Uterus (tissue), 4 donors: ENCODE data around the gene PCDHA4. TPM values are rescaled to one million over a fixed set of nuclear protein-coding genes. Genes with fewer than 3 reads are reported as not detected.
A peak's percentile ranks its signal among the peaks of the same experiment; 100 is the strongest.

Source experiments
- DNase-seq, 2 donors: peaks; one replicate each; pipeline ENCODE4 v3.0.0-alpha.2; 2019 to 2020
- H3K27ac ChIP-seq, 2 donors: fragments of 200-600 bp; sonication (generic); 1 replicate in 1 of 2; 2 replicates in 1 of 2; pipeline ENCODE4 v1.5.1; 2016 to 2018
- H3K27me3 ChIP-seq, 2 donors: fragments of 200-600 bp; sonication (generic); one replicate each; pipeline ENCODE4 v1.5.1; 2018 to 2019; ENCODE audit warnings: control low read depth in 1 of 2
- H3K36me3 ChIP-seq, 2 donors: fragments of 200-600 bp; sonication (generic); one replicate each; pipeline ENCODE4 v1.5.1; 2019; ENCODE audit warnings: control low read depth in 1 of 2
- H3K4me1 ChIP-seq, 2 donors: fragments of 200-600 bp; sonication (generic); one replicate each; pipeline ENCODE4 v1.5.1; 2018 to 2019; ENCODE audit warnings: control low read depth in 1 of 2
- H3K4me3 ChIP-seq, 2 donors: fragments of 200-600 bp; sonication (generic); 1 replicate in 1 of 2; 2 replicates in 1 of 2; pipeline ENCODE4 v1.5.1; 2018 to 2019; ENCODE audit warnings: mild to moderate bottlenecking in 1 of 2
- H3K9me3 ChIP-seq, 2 donors: fragments of 200-600 bp; sonication (generic); one replicate each; pipeline ENCODE4 v1.5.1; 2019; ENCODE audit warnings: control low read depth in 1 of 2
- CTCF ChIP-seq, 4 experiments: fragments of 200-600 bp in 2 of 4; fragments of 450-650 bp in 2 of 4; sonication (generic) in 2 of 4; IDR thresholded peaks; one replicate each; pipeline ENCODE4 v1.5.1; 2016 to 2019; ENCODE audit warnings: antibody characterized with exemption in 4 of 4, mild to moderate bottlenecking in 2 of 4, moderate library complexity in 1 of 4
- POLR2A ChIP-seq, 2 donors: fragments of 450-650 bp; IDR thresholded peaks; one replicate each; pipeline ENCODE4 v1.6.1; 2016; ENCODE audit warnings: antibody characterized with exemption in 2 of 2, mild to moderate bottlenecking in 1 of 2, moderate library complexity in 1 of 2
- intact Hi-C: fragments of 100-400 bp; cut with DNase I; formaldehyde crosslinking; loops from one replicate; pipeline ENCODE4 v1.15.1; 2023; ENCODE audit warnings: low total_unique reads
- total RNA-seq, 4 donors: library from RNA; depleted of rRNA in 3 of 4; stranded (reverse); fragments of >200 nt in 3 of 4; gene quantifications; one replicate each; pipeline versions ENCODE4 v1.1.0 to v1.2.4, GENCODE V29; 2014 to 2023
- donor health status: DM: yes; HTN: yes; CAD: no.

The PCDHA4 gene
- total RNA-seq, 4 donors from 2014 or later, result 0.26 to 5.8 (median 0.59) TPM

GRCh38 chr5:140855772-140856674, 49.2 kb downstream of the PCDHA4 start, which contains the start of gene PCDHA10:
Gene PCDHA10, plus strand, starts transcription at chr5:140855897. Its CDS starts 152 bp downstream, at chr5:140856049.
- no peaks in the 10 kb centered on the region for H3K36me3 ChIP-seq
- peak within 1 kb of the TSS; percentile 33 to 43 for H3K27ac ChIP-seq
- DNase-seq, result no peak
- no peaks in the 10 kb centered on the region for H3K9me3 ChIP-seq
- H3K4me1 ChIP-seq, result no peaks in the 10 kb centered on the region
- no peaks in the 10 kb centered on the region for H3K27me3 ChIP-seq
- intact Hi-C loops, result no loop called here
- H3K4me3 ChIP-seq, result peak within 1 kb of the TSS; percentile 11 to 28
- peak; percentile 24 to 37 (median 30) for TF ChIP-seq CTCF (IDR thresholded peaks at IDR 0.05)
- no peak for TF ChIP-seq POLR2A (IDR thresholded peaks at IDR 0.05)

GRCh38 chr5:140857177-140857986, 50.5 kb downstream of the PCDHA4 start:
- H3K27ac ChIP-seq, result no peak overlapping the region
- no peaks in the 10 kb centered on the region for H3K27me3 ChIP-seq
- no peaks in the 10 kb centered on the region for H3K9me3 ChIP-seq
- H3K4me1 ChIP-seq, result no peaks in the 10 kb centered on the region
- TF ChIP-seq POLR2A (IDR thresholded peaks at IDR 0.05) (no peak), CTCF (IDR thresholded peaks at IDR 0.05) (no peak)
- intact Hi-C loops, result no loop called here
- no peaks in the 10 kb centered on the region for H3K36me3 ChIP-seq
- H3K4me3 ChIP-seq, result no peak overlapping the region
- DNase-seq, result no peak

GRCh38 chr5:140857987-140858240, 51.0 kb downstream of the PCDHA4 start:
- Histone ChIP-seq H3K27me3 (no peaks in the 10 kb centered on the region), H3K9me3 (peaks cover 0 to 4% of the 10 kb centered on the region in 2 donors), H3K27ac (no peak overlapping the region), H3K4me3 (no peak overlapping the region), H3K36me3 (no peaks in the 10 kb centered on the region), H3K4me1 (no peaks in the 10 kb centered on the region)
- no peak for DNase-seq
- intact Hi-C loops, result no loop called here
- TF ChIP-seq POLR2A (IDR thresholded peaks at IDR 0.05) (no peak), CTCF (IDR thresholded peaks at IDR 0.05) (no peak)

GRCh38 chr5:140862441-140863295, 55.8 kb downstream of the PCDHA4 start:
- no peaks in the 10 kb centered on the region for H3K4me1 ChIP-seq
- H3K4me3 ChIP-seq, result no peak overlapping the region
- no peak overlapping the region for H3K27ac ChIP-seq
- TF ChIP-seq CTCF (IDR thresholded peaks at IDR 0.05), result no peak
- TF ChIP-seq POLR2A (IDR thresholded peaks at IDR 0.05), result no peak
- DNase-seq, result no peak
- H3K9me3 ChIP-seq, result peaks cover 0 to 11% of the 10 kb centered on the region in 2 donors
- intact Hi-C loops, result no loop called here
- H3K36me3 ChIP-seq, result no peaks in the 10 kb centered on the region
- H3K27me3 ChIP-seq, result no peaks in the 10 kb centered on the region

Other genes with a start within 250 kb of the PCDHA4 start
- gene SRA1, start 249.6 kb upstream of the PCDHA4 start, total RNA-seq, result 10 to 100 TPM in 3 of 4 donors, 1 to 10 TPM in 1; 2.6 to 32.6 (median 22.9) TPM
- gene APBB3, start 242.5 kb upstream of the PCDHA4 start, total RNA-seq, result 10 to 100 TPM in 3 of 4 donors, 1 to 10 TPM in 1; 6.5 to 54.7 (median 27.4) TPM
- gene SLC35A4, start 242.2 kb upstream of the PCDHA4 start, total RNA-seq, result 10 to 100 TPM in 3 of 4 donors, 1 to 10 TPM in 1; 6.4 to 39.7 (median 21.7) TPM
- gene CD14, start 173.9 kb upstream of the PCDHA4 start, total RNA-seq, result 10 to 100 TPM in 3 of 4 donors, under 1 TPM in 1; 0.51 to 48.5 (median 34.0) TPM
- gene TMCO6, start 167.6 kb upstream of the PCDHA4 start, total RNA-seq, result 10 to 100 TPM in 3 of 4 donors, 1 to 10 TPM in 1; 6.2 to 36.2 (median 22.7) TPM
- 100 to 1,000 TPM in 1 of 4 donors, 10 to 100 TPM in 3; 17.2 to 103 (median 35.6) TPM for gene NDUFA2, start 159.4 kb upstream of the PCDHA4 start, total RNA-seq
- gene IK, start 159.2 kb upstream of the PCDHA4 start, total RNA-seq, result 100 to 1,000 TPM in 2 of 4 donors, 10 to 100 TPM in 2; 60.9 to 265 (median 89.3) TPM
- gene WDR55, start 142.2 kb upstream of the PCDHA4 start, total RNA-seq, result 10 to 100 TPM in 3 of 4 donors, 1 to 10 TPM in 1; 5.9 to 21.9 (median 17.9) TPM
- 1 to 10 TPM in 2 of 4 donors, under 1 TPM in 2; 0.28 to 2.6 (median 0.92) TPM for gene DND1, start 133.5 kb upstream of the PCDHA4 start, total RNA-seq
- gene HARS1, start 115.7 kb upstream of the PCDHA4 start, total RNA-seq, result 10 to 100 TPM; 20.3 to 50.5 (median 40.4) TPM
- gene HARS2, start 115.6 kb upstream of the PCDHA4 start, total RNA-seq, result 10 to 100 TPM in 2 of 4 donors, 1 to 10 TPM in 2; 2.6 to 38.0 (median 15.7) TPM
- gene ZMAT2, start 106.6 kb upstream of the PCDHA4 start, total RNA-seq, result 10 to 100 TPM; 18.2 to 41.9 (median 30.4) TPM
- under 1 TPM in 1 of 4 donors, not detected in 3; 0.41 TPM for gene PCDHA1, start 20.9 kb upstream of the PCDHA4 start, total RNA-seq
- gene PCDHA2, start 12.2 kb upstream of the PCDHA4 start, total RNA-seq, result under 1 TPM in 3 of 4 donors, not detected in 1; 0.26 to 0.76 (median 0.52) TPM
- gene PCDHA3, start 6.0 kb upstream of the PCDHA4 start, total RNA-seq, result 1 to 10 TPM in 3 of 4 donors, not detected in 1; 1.6 to 2.4 (median 1.8) TPM
- gene PCDHA5, start 14.5 kb downstream of the PCDHA4 start, total RNA-seq, result 1 to 10 TPM in 1 of 4 donors, under 1 TPM in 2, not detected in 1; 0.61 to 2.3 (median 0.69) TPM
- 1 to 10 TPM in 3 of 4 donors, under 1 TPM in 1; 0.29 to 2.4 (median 1.3) TPM for gene PCDHA6, start 20.9 kb downstream of the PCDHA4 start, total RNA-seq
- gene PCDHA7, start 27.2 kb downstream of the PCDHA4 start, total RNA-seq, result 10 to 100 TPM in 1 of 4 donors, 1 to 10 TPM in 1, under 1 TPM in 1, not detected in 1; 0.98 to 24.6 (median 2.2) TPM
- gene PCDHA8, start 34.1 kb downstream of the PCDHA4 start, total RNA-seq, result 1 to 10 TPM in 2 of 4 donors, not detected in 2; 1.2 to 1.9 TPM
- 1 to 10 TPM in 1 of 4 donors, under 1 TPM in 3; 0.26 to 1.2 (median 0.64) TPM for gene PCDHA9, start 41.3 kb downstream of the PCDHA4 start, total RNA-seq
- gene PCDHA10, start 48.8 kb downstream of the PCDHA4 start, total RNA-seq, result 1 to 10 TPM in 2 of 4 donors, under 1 TPM in 2; under 0.01 to 3.1 (median 1.6) TPM
- gene PCDHA11, start 61.9 kb downstream of the PCDHA4 start, total RNA-seq, result 1 to 10 TPM in 1 of 4 donors, under 1 TPM in 3; 0.26 to 2.1 (median 0.63) TPM
- 1 to 10 TPM in 3 of 4 donors, under 1 TPM in 1; 0.98 to 9.4 (median 1.5) TPM for gene PCDHA12, start 68.2 kb downstream of the PCDHA4 start, total RNA-seq
- 1 to 10 TPM in 2 of 4 donors, under 1 TPM in 1, not detected in 1; 0.70 to 2.8 (median 2.1) TPM for gene PCDHA13, start 75.1 kb downstream of the PCDHA4 start, total RNA-seq
- 1 to 10 TPM in 2 of 4 donors, under 1 TPM in 1, not detected in 1; under 0.01 to 1.7 (median 1.2) TPM for gene PCDHAC1, start 119.2 kb downstream of the PCDHA4 start, total RNA-seq
- gene PCDHAC2, start 159.4 kb downstream of the PCDHA4 start, total RNA-seq, result 1 to 10 TPM in 2 of 4 donors, under 1 TPM in 2; under 0.01 to 7.1 (median 1.1) TPM
- gene PCDHB1, start 244.3 kb downstream of the PCDHA4 start, total RNA-seq, result under 1 TPM in 1 of 4 donors, not detected in 3; 0.28 TPM